Measurements from ENCODE around the gene HYDIN.
"Not testable (repeated sequence)": the region's sequence is repeated elsewhere in the genome, so short reads cannot be mapped to it uniquely, and the experiment has no call there.

DNA sequence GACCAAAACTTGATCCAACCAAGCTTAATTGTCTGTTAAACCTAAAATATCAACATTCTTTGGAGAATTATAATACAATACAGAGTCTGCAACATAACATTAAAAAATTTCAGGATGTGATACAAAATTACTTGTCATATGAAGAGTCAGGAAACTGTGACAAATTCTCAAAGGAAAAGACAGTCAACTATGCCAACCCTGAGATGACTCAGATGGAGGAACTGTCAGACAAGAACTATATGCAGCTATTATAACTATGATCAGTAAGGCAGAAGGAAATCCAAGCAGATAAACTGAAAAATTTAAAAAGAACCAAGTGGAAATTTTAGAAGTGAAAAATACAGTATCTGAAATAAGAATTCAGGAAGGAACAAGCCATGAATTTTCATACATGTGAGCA is 299.8 kb downstream of the HYDIN start:
- TF ChIP-seq POLR2AphosphoS5 (IDR thresholded peaks at IDR 0.05; ENCODE audit: low read depth); EZH2 (IDR thresholded peaks at IDR 0.05; ENCODE audit: low read depth, unreplicated experiment); CREB1 (CRISPR knock-in tag; IDR thresholded peaks at IDR 0.05; ENCODE audit: low read depth); STAT1 (IDR thresholded peaks at IDR 0.05; ENCODE audit: unreplicated experiment); JUNB (IDR thresholded peaks at IDR 0.05; ENCODE audit: unreplicated experiment): not testable (repeated sequence)
- TF ChIP-seq, protein P1, sequence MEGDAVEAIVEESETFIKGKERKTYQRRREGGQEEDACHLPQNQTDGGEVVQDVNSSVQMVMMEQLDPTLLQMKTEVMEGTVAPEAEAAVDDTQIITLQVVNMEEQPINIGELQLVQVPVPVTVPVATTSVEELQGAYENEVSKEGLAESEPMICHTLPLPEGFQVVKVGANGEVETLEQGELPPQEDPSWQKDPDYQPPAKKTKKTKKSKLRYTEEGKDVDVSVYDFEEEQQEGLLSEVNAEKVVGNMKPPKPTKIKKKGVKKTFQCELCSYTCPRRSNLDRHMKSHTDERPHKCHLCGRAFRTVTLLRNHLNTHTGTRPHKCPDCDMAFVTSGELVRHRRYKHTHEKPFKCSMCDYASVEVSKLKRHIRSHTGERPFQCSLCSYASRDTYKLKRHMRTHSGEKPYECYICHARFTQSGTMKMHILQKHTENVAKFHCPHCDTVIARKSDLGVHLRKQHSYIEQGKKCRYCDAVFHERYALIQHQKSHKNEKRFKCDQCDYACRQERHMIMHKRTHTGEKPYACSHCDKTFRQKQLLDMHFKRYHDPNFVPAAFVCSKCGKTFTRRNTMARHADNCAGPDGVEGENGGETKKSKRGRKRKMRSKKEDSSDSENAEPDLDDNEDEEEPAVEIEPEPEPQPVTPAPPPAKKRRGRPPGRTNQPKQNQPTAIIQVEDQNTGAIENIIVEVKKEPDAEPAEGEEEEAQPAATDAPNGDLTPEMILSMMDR (conservative IDR thresholded peaks at IDR 0.05; ENCODE audit: low read depth in 2 of 2), result not testable (repeated sequence)
- TF ChIP-seq, protein P2, sequence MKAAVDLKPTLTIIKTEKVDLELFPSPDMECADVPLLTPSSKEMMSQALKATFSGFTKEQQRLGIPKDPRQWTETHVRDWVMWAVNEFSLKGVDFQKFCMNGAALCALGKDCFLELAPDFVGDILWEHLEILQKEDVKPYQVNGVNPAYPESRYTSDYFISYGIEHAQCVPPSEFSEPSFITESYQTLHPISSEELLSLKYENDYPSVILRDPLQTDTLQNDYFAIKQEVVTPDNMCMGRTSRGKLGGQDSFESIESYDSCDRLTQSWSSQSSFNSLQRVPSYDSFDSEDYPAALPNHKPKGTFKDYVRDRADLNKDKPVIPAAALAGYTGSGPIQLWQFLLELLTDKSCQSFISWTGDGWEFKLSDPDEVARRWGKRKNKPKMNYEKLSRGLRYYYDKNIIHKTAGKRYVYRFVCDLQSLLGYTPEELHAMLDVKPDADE (IDR thresholded peaks at IDR 0.05), result not testable (repeated sequence)

Data from GM23338 (cell line).